Heart left ventricle (tissue), 16 donors: ENCODE data around the gene ADRA2B. TPM values are rescaled to one million over a fixed set of nuclear protein-coding genes. Genes with fewer than 3 reads are reported as not detected.

Experiments used
- ATAC-seq, 4 donors: fragments of 200-7000 bp; cut with Tn5 transposase; one replicate each; pipeline ENCODE4 v1.9.1; 2020 to 2022; ENCODE audit warnings: moderate library complexity in 4 of 4, mild to moderate bottlenecking in 3 of 4, moderate number of reproducible peaks in 1 of 4
- DNase-seq, 5 donors: peaks; one replicate each; pipeline ENCODE4 v3.0.0-alpha.2; 2020
- H3K27ac ChIP-seq, 12 donors: fragments of 200-600 bp; sonication (generic) in 4 of 12; one replicate each; pipeline versions ENCODE4 v1.5.0 to v1.8.0; 2016 to 2022; ENCODE audit warnings: mild to moderate bottlenecking in 2 of 12
- H3K27me3 ChIP-seq, 9 donors: fragments of 200-600 bp; sonication (generic) in 2 of 9; one replicate each; pipeline versions ENCODE4 v1.5.1 to v1.8.0; 2016 to 2022; ENCODE audit warnings: mild to moderate bottlenecking in 3 of 9
- H3K36me3 ChIP-seq, 9 donors: fragments of 200-600 bp; sonication (generic) in 2 of 9; one replicate each; pipeline versions ENCODE4 v1.5.0 to v1.8.0; 2018 to 2022; ENCODE audit warnings: mild to moderate bottlenecking in 2 of 9
- H3K4me1 ChIP-seq, 12 donors: fragments of 200-600 bp; sonication (generic) in 4 of 12; one replicate each; pipeline versions ENCODE4 v1.5.0 to v1.8.0; 2016 to 2022; ENCODE audit warnings: mild to moderate bottlenecking in 3 of 12
- H3K4me3 ChIP-seq, 12 donors: fragments of 200-600 bp; sonication (generic) in 4 of 12; one replicate each; pipeline versions ENCODE4 v1.5.0 to v1.8.0; 2017 to 2022; ENCODE audit warnings: mild to moderate bottlenecking in 9 of 12, moderate library complexity in 4 of 12
- H3K9me3 ChIP-seq, 12 donors: fragments of 200-600 bp; sonication (generic) in 4 of 12; one replicate each; pipeline versions ENCODE4 v1.5.0 to v1.8.0; 2016 to 2022; ENCODE audit warnings: mild to moderate bottlenecking in 1 of 12
- CTCF ChIP-seq, 12 donors: fragments of 200-600 bp; sonication (generic) in 4 of 12; IDR thresholded peaks; one replicate each; pipeline versions ENCODE4 v1.5.0 to v1.8.0; 2018 to 2022; ENCODE audit warnings: antibody characterized with exemption in 12 of 12, mild to moderate bottlenecking in 5 of 12
- POLR2A ChIP-seq, 2 donors: fragments of 450-650 bp; IDR thresholded peaks; one replicate each; pipeline ENCODE4 v1.6.1; 2017; ENCODE audit warnings: antibody characterized with exemption in 2 of 2, mild to moderate bottlenecking in 2 of 2, moderate library complexity in 2 of 2
- WGBS, 4 donors: extraction: QIAGEN DNeasy Blood & Tissue Kit in 2 of 4; methylation state at CpG; one replicate each; pipeline versions ENCODE4 v1.1.5 to v1.1.7; 2013 to 2018; 5-methylcytosine and 5-hydroxymethylcytosine counted together
- intact Hi-C, 10 donors: fragments of 100-400 bp; cut with DNase I; formaldehyde crosslinking; loops; one replicate each; pipeline versions ENCODE4 v1.11.1 to v1.14.2; 2022
- polyA plus RNA-seq, 2 donors: library from polyadenylated mRNA; stranded (reverse); fragments of 200-250 nt; gene quantifications; one replicate each; pipeline ENCODE4 v1.2.3, GENCODE V29; 2013
- total RNA-seq, 9 donors: library from RNA; depleted of rRNA in 2 of 9; stranded (reverse); fragments of >200 nt in 2 of 9; fragmentation: NEBNext Ultra II Directional in 3 of 9; extraction: Animal tissue kit (Norgen Biotek cat#: 25700) in 3 of 9; gene quantifications; one replicate each; pipeline versions ENCODE4 v1.1.0 to v1.2.4, GENCODE V29; 2016 to 2023
- donor health status: ischemic (EF 13 %, LVEDD 7.1; RV severe dilation, severe dysfunction).
- donor health status: healthy with polysubstance abuse.
- donor health status: DM: no; HTN: yes; CAD: no.
- donor health status: DM: no; HTN: no; CAD: no.
- donor health status: ischemic (EF 25% LVEDD 6.9; RV normal size, moderate dysfunction).
- donor health status: ischemic (EF 25% LVEDD 5.7; RV mildly dilated, moderate dysfunction).
- donor health status: healthy.
- donor health status: DM: yes; HTN: yes; CAD: no.
- donor health status: ischemic (EF 35%, LVEDD 5.7; RV mildly dilated, moderate dysfunction).
- donor health status: nonischemic (EF 11% LVEDD 7.7; RV severe dilation, severe dysfunction).
- donor health status: DM: yes; HTN: yes; CAD: no.
- donor health status: PGD.
- donor health status: ischemic (EF 29% LVEDD 5.4; RV normal size, mild dysfunction).
- donor health status: nonischemic (EF 23%, LVEDD 6.1; RV moderate dilation, normal function).

The ADRA2B gene
- total and polyA plus RNA-seq, 11 donors = 1.5 to 6.1 (median 3.5) TPM

- 83 to 88% (median 85%) methylated on average over 6 of the region's 6 CpGs for WGBS, 4 donors
- DNase-seq = no peak
- Histone ChIP-seq H3K27ac (no peak overlapping the region), H3K9me3 (no peaks in the 10 kb centered on the region), H3K4me1 (no peaks in the 10 kb centered on the region), H3K4me3 (no peak overlapping the region), H3K27me3 (no peaks in the 10 kb centered on the region), H3K36me3 (no peaks in the 10 kb centered on the region)
- no peak for ATAC-seq
- TF ChIP-seq CTCF (IDR thresholded peaks at IDR 0.05) (no peak), POLR2A (IDR thresholded peaks at IDR 0.05) (no peak)
- intact Hi-C loops = no loop called here
Observed at GRCh38 chr2:96128456-96128855, 12.1 kb upstream of the ADRA2B start.

- peaks cover 0 to 7% (median 0%) of the 10 kb centered on the region in 9 donors for H3K27me3 ChIP-seq
- intact Hi-C loops = no loop called here
- TF ChIP-seq POLR2A (IDR thresholded peaks at IDR 0.05) (no peak), CTCF (IDR thresholded peaks at IDR 0.05) (no peak)
- no peaks in the 10 kb centered on the region for H3K36me3 ChIP-seq
- no peaks in the 10 kb centered on the region for H3K4me1 ChIP-seq
- DNase-seq (peak in 1 of 5 donors; percentile 47), ATAC-seq (peak in 1 of 4 donors; percentile 14)
- WGBS, 4 donors = 91 to 94% (median 94%) methylated on average over 14 of the region's 14 CpGs
- no peak overlapping the region for H3K27ac ChIP-seq
- H3K4me3 ChIP-seq = no peak overlapping the region
- no peaks in the 10 kb centered on the region for H3K9me3 ChIP-seq
Observed at GRCh38 chr2:96124406-96125265, 8.3 kb upstream of the ADRA2B start.

- no peak overlapping the region for H3K4me3 ChIP-seq
- ATAC-seq = no peak
- WGBS, 4 donors = 90 to 96% (median 95%) methylated on average over 11 of the region's 11 CpGs
- no peaks in the 10 kb centered on the region for H3K9me3 ChIP-seq
- no peaks in the 10 kb centered on the region for H3K4me1 ChIP-seq
- TF ChIP-seq POLR2A (IDR thresholded peaks at IDR 0.05) (no peak), CTCF (IDR thresholded peaks at IDR 0.05) (no peak)
- H3K27me3 ChIP-seq = peaks cover 0 to 7% (median 0%) of the 10 kb centered on the region in 9 donors
- peak in 1 of 5 donors; percentile 34 for DNase-seq
- intact Hi-C loops = no loop called here
- no peaks in the 10 kb centered on the region for H3K36me3 ChIP-seq
- H3K27ac ChIP-seq = no peak overlapping the region
Observed at GRCh38 chr2:96123936-96124335, 7.6 kb upstream of the ADRA2B start.

GRCh38 chr2:96123290-96123689 lies 6.9 kb upstream of the ADRA2B start:
- WGBS, 4 donors = 83 to 87% (median 86%) methylated on average over 1 of the region's 1 CpG; no CpG with 5 or more reads in 1 of the 4 donors
- Histone ChIP-seq H3K27ac (no peak overlapping the region), H3K4me3 (no peak overlapping the region), H3K27me3 (peaks cover 0 to 8% (median under 1%) of the 10 kb centered on the region in 9 donors), H3K9me3 (no peaks in the 10 kb centered on the region), H3K4me1 (no peaks in the 10 kb centered on the region), H3K36me3 (no peaks in the 10 kb centered on the region)
- intact Hi-C loops = no loop called here
- ATAC-seq (no peak), DNase-seq (peak in 1 of 5 donors; percentile 35)
- TF ChIP-seq POLR2A (IDR thresholded peaks at IDR 0.05) (no peak), CTCF (IDR thresholded peaks at IDR 0.05) (no peak)
